Measurements from ENCODE around the gene ZNF518B.

ZNF518B gene

DNA sequence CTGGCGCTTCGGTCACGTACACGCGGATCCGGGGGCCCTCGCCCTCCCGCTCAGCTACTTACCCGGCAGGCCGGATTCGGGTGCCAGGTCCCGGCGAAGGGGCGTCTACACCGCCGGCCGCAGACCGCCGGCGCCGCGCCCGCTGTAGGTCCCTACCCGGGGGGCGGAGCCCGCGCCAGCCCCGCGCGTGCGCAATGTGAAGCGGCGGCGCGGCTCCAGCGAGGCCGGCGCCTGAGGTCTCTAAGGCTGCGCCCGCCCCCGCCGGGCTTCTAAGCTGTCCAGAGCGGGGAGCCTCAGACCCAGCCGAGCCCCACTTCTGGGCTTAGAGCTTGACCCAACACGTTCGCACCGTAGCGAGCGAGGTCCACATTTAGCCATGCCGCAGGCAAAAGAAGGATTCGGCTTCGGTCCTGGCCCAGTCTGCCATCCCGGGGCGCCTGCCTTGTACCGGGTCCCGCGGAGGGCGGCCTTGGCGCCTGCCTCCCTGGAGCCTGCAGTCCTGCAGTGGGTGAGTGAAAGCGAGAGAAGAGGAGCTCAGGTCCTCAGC, at the start of gene ZNF518B:
TSS of gene ZNF518B (minus strand) at position 172 of the 547 bp plus-strand sequence. CDS start 11,098 bp downstream, outside the sequence.
- DNase-seq: no peak

DNA sequence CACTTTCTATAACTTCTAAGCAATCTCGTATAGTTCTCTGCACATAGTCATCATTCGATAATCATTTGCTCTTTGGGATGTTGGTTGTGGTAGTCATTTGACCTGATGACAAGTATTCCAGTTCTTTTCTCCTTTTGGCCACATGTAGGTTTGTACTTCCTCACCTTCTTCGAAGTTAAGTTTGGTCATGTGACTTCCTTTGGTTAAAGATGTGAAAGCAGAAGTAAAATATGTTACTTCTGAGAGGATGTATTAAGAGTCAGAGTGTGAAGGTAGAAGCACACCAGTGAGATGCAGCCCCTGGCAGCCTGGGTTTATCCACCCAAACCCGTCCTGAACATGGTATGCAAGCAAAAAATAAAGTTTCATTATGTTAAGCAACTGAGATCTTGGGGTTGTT, 48.9 kb upstream of the ZNF518B start:
- DNase-seq: no peak

GRCh38 chr4:10504570-10505179, 47.4 kb upstream of the ZNF518B start:
- no peak for DNase-seq

GRCh38 chr4:10502717-10503116, 45.5 kb upstream of the ZNF518B start:
- DNase-seq: no peak

DNA sequence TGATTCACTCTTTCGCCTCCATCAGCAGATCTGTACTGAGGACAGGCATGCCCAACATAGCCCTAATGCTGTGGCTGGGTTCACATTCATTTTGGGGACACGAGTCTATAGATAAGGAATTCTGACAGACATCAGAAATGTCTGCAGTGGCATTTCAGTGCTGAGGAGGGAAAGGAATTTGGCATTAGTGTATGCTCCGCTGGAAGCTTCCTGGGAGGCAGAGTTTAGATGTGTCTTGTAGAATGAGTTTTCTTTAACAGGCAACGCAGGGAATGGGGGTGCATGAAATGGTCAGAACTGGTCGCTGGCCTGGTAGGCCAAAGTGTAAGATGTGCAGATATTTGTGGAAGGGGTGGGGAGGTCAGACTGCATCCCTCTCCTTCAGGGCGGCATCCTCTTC, 43.5 kb upstream of the ZNF518B start:
- DNase-seq: no peak

DNA sequence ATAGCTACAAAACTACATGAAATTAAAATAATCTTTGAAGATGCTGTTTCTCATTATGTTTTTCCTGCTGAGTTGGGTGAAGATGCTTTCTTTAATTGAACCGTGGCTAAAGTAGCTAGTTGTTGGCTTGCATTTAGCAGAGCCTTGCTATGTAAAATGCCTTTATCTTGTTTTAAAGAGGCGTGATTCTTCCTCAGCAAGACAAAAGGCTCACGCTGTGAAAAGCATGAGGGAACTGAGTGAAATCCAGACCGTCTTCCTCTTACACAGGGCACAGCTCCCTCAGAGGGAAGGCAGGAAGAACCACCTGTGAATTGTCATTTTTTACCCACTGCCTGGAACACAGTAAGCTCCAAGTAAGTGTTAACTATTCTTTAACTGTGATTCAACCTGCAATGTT, 39.0 kb upstream of the ZNF518B start:
- DNase-seq: no peak

GRCh38 chr4:10495651-10496050, 38.4 kb upstream of the ZNF518B start:
- DNase-seq: no peak

- no peak for DNase-seq
Measured at GRCh38 chr4:10492464-10492863, 35.2 kb upstream of the ZNF518B start.

GRCh38 chr4:10491401-10491800, 34.2 kb upstream of the ZNF518B start:
- DNase-seq: no peak

GRCh38 chr4:10490996-10491395, 33.8 kb upstream of the ZNF518B start:
- DNase-seq: no peak

DNA sequence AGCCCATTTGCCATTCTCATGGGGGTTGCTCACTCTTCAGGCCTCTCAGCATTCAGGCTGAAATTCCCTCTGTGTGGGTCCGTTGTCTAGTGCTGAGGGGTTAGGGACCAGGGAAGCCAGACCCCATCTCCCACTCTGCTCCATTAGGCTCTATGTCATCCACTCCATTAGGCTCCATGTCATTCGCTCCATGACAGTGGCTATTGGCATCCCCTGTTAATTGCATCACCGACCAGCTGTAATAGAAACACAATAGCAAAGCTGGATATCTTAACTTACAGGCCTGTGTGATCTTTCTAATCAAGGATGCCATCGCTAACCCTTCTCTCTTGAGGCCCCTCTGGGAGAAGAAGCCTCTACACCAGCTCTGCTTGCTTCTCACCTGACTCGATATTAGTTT, 25.7 kb upstream of the ZNF518B start:
- no peak for DNase-seq

DNA sequence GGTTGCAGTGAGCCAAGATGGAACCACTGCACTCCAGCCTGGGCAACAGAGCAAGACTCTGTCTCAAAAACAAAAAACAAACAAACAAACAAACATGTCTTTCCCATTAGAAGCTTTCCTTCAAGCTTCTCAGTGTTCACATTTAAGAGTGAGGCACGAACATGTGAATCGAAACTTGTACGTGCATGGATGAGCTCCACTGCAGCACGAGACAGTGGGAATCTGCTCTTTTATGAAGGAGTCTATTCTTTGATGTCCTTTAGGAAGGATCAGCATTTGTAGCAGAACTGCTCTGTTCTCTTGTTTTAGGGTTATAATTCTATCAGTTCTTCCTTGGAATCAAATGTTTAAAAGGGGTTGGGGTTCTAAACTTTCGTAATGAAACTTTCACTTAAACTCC, 23.4 kb upstream of the ZNF518B start:
- no peak for DNase-seq

DNA sequence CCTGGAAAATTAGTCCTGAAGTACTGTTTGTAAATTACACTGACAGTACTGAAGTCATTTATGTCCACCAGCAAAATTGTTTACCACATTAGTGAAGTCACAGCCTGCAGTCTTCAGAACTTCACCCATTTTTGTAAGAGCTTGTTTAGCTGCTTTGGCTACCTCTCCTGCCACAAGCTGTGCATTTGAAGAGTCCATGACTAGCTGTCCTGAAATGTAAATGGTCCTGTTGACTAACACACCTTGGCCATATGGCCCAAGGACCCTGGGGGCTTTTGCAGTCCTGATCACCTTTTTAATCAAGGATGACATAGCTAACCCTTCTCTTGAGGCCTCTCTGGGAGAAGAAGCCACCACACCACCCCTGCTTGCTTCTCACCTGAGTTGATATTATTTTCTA, 21.4 kb upstream of the ZNF518B start:
- no peak for DNase-seq

- no peak for DNase-seq
Measured at GRCh38 chr4:10470505-10470904, 13.3 kb upstream of the ZNF518B start.

DNA sequence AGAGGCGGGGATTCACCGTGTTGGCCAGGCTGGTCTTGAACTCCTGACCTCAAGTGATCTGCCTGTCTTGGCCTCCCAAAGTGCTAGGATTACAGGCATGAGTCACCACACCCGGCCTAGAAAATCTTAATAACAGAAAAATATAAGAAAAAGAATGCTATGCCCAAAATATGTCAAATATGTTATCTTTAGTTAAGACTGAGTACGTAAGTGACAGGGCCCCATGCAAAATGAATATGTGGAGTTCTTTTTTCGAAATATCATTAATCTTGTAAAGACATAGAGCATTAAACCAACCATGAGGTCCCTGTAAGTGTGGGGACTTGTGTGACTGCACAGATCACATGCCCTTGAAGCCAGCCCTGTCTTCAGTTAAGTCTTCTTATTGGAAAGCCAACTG, 8.9 kb upstream of the ZNF518B start:
- no peak for DNase-seq

GRCh38 chr4:10462876-10463275, 5.7 kb upstream of the ZNF518B start:
- DNase-seq: no peak

- no peak for DNase-seq
Measured at GRCh38 chr4:10461850-10462400, 4.7 kb upstream of the ZNF518B start.

DNA sequence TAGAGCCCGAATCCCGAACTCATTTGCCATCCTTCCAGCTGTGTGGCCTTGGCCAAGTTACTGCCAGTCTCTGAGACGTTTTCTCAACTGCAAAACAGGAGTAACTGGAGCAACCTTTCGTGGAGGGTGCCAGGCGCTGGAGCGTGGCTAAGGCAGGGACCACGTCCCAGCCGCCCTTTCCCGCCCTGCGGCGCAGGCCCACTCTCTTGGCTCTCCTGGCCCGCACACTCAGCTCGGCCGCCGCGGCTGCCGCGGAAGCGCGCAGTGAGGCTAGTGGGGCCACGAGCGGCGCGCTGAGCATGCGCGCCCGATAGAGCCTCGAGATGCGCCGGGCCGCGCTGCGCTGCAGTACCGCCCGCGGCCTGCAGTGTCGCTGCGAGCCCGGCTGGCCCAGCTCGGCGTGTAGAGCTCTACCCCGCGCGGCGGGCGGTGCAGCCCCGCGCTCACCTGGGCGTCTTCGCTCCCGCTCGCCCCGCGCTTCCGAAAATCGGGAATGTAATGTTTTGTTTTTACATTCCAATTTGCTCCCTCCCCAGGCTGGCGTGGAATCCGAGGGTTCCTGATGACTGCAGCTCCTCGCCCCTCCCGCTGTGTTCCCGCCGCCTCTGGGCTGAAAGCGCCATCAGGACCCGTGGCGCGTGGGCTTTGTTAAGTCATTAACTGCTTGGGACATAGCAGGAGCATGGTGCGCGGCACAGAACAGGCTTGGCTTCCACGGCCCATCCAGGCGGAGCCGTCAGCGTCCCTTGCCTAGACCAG, 4.0 kb upstream of the ZNF518B start:
- no peak for DNase-seq

- DNase-seq: no peak
Measured at GRCh38 chr4:10460313-10461047, 3.3 kb upstream of the ZNF518B start.

DNA sequence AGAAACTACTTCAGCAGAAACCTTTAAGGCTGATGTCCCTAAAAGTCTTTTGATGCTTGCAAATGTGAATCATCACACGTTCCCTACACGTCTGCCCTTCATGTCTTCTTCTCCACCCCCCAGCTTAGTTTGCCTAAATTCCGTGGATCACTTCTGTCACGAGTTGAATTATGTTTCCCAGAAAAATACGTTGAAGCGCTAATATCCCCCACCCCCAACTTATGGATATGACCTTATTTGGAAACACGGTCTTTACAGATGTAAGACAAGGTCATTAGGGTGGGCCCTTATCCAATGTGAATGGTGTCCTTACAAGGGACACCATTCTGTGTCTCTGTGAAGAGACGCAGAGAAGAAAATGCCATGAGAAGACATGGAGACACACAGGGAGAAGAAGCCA, 2.1 kb upstream of the ZNF518B start:
- DNase-seq: no peak

GRCh38 chr4:10458177-10458576, 951 bp upstream of the ZNF518B start:
- DNase-seq: no peak

GRCh38 chr4:10456595-10457254, 501 bp downstream of the ZNF518B start:
- DNase-seq: no peak

DNA sequence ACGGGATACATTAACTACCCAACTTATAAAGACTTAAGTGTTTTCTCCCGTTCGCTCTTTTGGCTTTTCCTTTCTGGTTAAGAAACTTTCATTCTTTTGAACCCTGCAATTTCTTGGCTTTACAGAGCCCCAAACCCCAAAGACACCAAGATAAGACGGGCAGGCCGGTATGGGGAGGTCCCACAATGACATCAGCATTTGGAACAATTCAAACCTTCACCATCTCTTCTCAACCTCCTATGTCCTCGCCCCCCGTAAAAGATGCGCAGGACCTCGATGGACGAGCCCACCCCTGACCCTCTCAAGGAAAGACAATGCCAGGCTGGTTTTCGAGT, 999 bp downstream of the ZNF518B start:
- DNase-seq: no peak

Data from GF-D8 (cell line).